Muscle layer of duodenum (tissue), 2 donors: ENCODE results near the gene CDK17.
A peak's percentile ranks its signal among the peaks of the same experiment; 100 is the strongest.
"Not testable (repeated sequence)": the region's sequence is repeated elsewhere in the genome, so short reads cannot be mapped to it uniquely, and the experiment has no call there.

ENCODE experiments used
- H3K27ac ChIP-seq: one replicate; pipeline ENCODE4 v1.7.0; 2013; ENCODE audit warnings: mild to moderate bottlenecking, low read length
- H3K27me3 ChIP-seq: one replicate; pipeline ENCODE4 v1.7.0; 2013; ENCODE audit warnings: low read depth, mild to moderate bottlenecking, control low read depth, low read length
- H3K36me3 ChIP-seq, 2 donors: one replicate each; pipeline ENCODE4 v1.7.0; 2013; ENCODE audit warnings: low read length in 2 of 2, control low read depth in 1 of 2, mild to moderate bottlenecking in 1 of 2; ENCODE audit not compliant: insufficient read depth in 2 of 2, control insufficient read depth in 1 of 2
- H3K4me1 ChIP-seq, 2 donors: one replicate each; pipeline ENCODE4 v1.7.0; 2013; ENCODE audit warnings: low read length in 2 of 2, mild to moderate bottlenecking in 2 of 2, control low read depth in 1 of 2, moderate library complexity in 1 of 2; ENCODE audit not compliant: insufficient read depth in 2 of 2, control insufficient read depth in 1 of 2
- H3K4me3 ChIP-seq, 2 donors: one replicate each; pipeline ENCODE4 v1.7.0; 2013; ENCODE audit warnings: low read length in 2 of 2, low read depth in 1 of 2, mild to moderate bottlenecking in 1 of 2
- H3K9me3 ChIP-seq, 2 donors: one replicate each; pipeline ENCODE4 v1.7.0; 2013; ENCODE audit warnings: low read length in 2 of 2, control low read depth in 1 of 2, mild to moderate bottlenecking in 1 of 2; ENCODE audit not compliant: control insufficient read depth in 1 of 2
- donor health status: healthy.

CDK17 gene

GRCh38 chr12:96347130-96347699 is 53.0 kb downstream of the CDK17 start:
- Histone ChIP-seq H3K4me1 (peaks cover 1 to 19% of the 10 kb centered on the region in 2 donors), H3K27ac (peak overlapping the region; percentile 49), H3K27me3 (no peaks in the 10 kb centered on the region), H3K4me3 (peak overlapping the region; percentile 41 to 51), H3K9me3 (peaks cover 7 to 19% of the 10 kb centered on the region in 2 donors), H3K36me3 (no peaks in the 10 kb centered on the region)

GRCh38 chr12:96346716-96347115 is 53.5 kb downstream of the CDK17 start:
- not testable (repeated sequence) for H3K36me3 ChIP-seq, H3K27me3 ChIP-seq
- Histone ChIP-seq H3K4me3 (peak overlapping the region; percentile 41 to 51), H3K27ac (peak overlapping the region; percentile 49), H3K9me3 (peaks cover 7 to 19% of the 10 kb centered on the region in 2 donors), H3K4me1 (peaks cover 0 to 14% of the 10 kb centered on the region in 2 donors)

- H3K9me3 ChIP-seq: peaks cover 7 to 19% of the 10 kb centered on the region in 2 donors
- H3K27me3 ChIP-seq: no peaks in the 10 kb centered on the region
- H3K4me1 ChIP-seq: peaks cover 0 to 8% of the 10 kb centered on the region in 2 donors
- no peaks in the 10 kb centered on the region for H3K36me3 ChIP-seq
- no peak overlapping the region for H3K27ac ChIP-seq
- H3K4me3 ChIP-seq: no peak overlapping the region
Observed at GRCh38 chr12:96344124-96344695, 56.0 kb downstream of the CDK17 start.

- H3K27ac ChIP-seq: no peak overlapping the region
- peaks cover 7 to 19% of the 10 kb centered on the region in 2 donors for H3K9me3 ChIP-seq
- H3K27me3 ChIP-seq: no peaks in the 10 kb centered on the region
- no peaks in the 10 kb centered on the region for H3K36me3 ChIP-seq
- H3K4me3 ChIP-seq: peak overlapping the region in 1 of 2 donors; percentile 8
- peaks cover 0 to 14% of the 10 kb centered on the region in 2 donors for H3K4me1 ChIP-seq
Observed at GRCh38 chr12:96343347-96343954, 56.8 kb downstream of the CDK17 start.

GRCh38 chr12:96339666-96340065 is 60.6 kb downstream of the CDK17 start:
- H3K4me3 ChIP-seq, H3K27ac ChIP-seq, H3K36me3 ChIP-seq, H3K27me3 ChIP-seq: not testable (repeated sequence)
- Histone ChIP-seq H3K4me1 (peaks cover 0 to 12% of the 10 kb centered on the region in 2 donors), H3K9me3 (peaks cover 7 to 16% of the 10 kb centered on the region in 2 donors)

GRCh38 chr12:96338852-96339471 is 61.3 kb downstream of the CDK17 start:
- no peak overlapping the region for H3K4me3 ChIP-seq
- H3K4me1 ChIP-seq: peaks cover 0 to 13% of the 10 kb centered on the region in 2 donors
- peaks cover 0 to 2% of the 10 kb centered on the region in 2 donors for H3K36me3 ChIP-seq
- no peaks in the 10 kb centered on the region for H3K27me3 ChIP-seq
- H3K9me3 ChIP-seq: peaks cover under 1 to 9% of the 10 kb centered on the region in 2 donors
- no peak overlapping the region for H3K27ac ChIP-seq

- Histone ChIP-seq H3K27ac (no peak overlapping the region), H3K4me3 (no peak overlapping the region)
Observed at GRCh38 chr12:96337953-96338352, 62.3 kb downstream of the CDK17 start.

GRCh38 chr12:96336489-96336888 is 63.8 kb downstream of the CDK17 start:
- Histone ChIP-seq H3K4me1 (peaks cover 0 to 15% of the 10 kb centered on the region in 2 donors), H3K9me3 (peaks cover 0 to 2% of the 10 kb centered on the region in 2 donors), H3K27me3 (no peaks in the 10 kb centered on the region), H3K4me3 (no peak overlapping the region), H3K27ac (no peak overlapping the region), H3K36me3 (peaks cover 0 to 14% of the 10 kb centered on the region in 2 donors)

More at GRCh38 chr12:96337953-96338352, 62.3 kb downstream of the CDK17 start:
- no peaks in the 10 kb centered on the region for H3K27me3 ChIP-seq
- H3K9me3 ChIP-seq: peaks cover 0 to 2% of the 10 kb centered on the region in 2 donors
- peaks cover 0 to 15% of the 10 kb centered on the region in 2 donors for H3K4me1 ChIP-seq
- H3K36me3 ChIP-seq: peaks cover 0 to 5% of the 10 kb centered on the region in 2 donors

GRCh38 chr12:96335270-96335669 is 65.0 kb downstream of the CDK17 start:
- H3K27ac ChIP-seq: no peak overlapping the region
- no peak overlapping the region for H3K4me3 ChIP-seq
- H3K9me3 ChIP-seq: peaks cover 0 to 2% of the 10 kb centered on the region in 2 donors
- peaks cover 0 to 14% of the 10 kb centered on the region in 2 donors for H3K36me3 ChIP-seq
- H3K27me3 ChIP-seq: no peaks in the 10 kb centered on the region
- peaks cover 0 to 15% of the 10 kb centered on the region in 2 donors for H3K4me1 ChIP-seq

- peaks cover 0 to 2% of the 10 kb centered on the region in 2 donors for H3K9me3 ChIP-seq
- peaks cover 0 to 14% of the 10 kb centered on the region in 2 donors for H3K36me3 ChIP-seq
- H3K27ac ChIP-seq: no peak overlapping the region
- peaks cover 0 to 15% of the 10 kb centered on the region in 2 donors for H3K4me1 ChIP-seq
- H3K4me3 ChIP-seq: no peak overlapping the region
- H3K27me3 ChIP-seq: no peaks in the 10 kb centered on the region
Observed at GRCh38 chr12:96334502-96334901, 65.7 kb downstream of the CDK17 start.

GRCh38 chr12:96329545-96329944 is 70.7 kb downstream of the CDK17 start:
- H3K4me1 ChIP-seq: peaks cover 0 to 23% of the 10 kb centered on the region in 2 donors
- no peak overlapping the region for H3K4me3 ChIP-seq
- no peak overlapping the region for H3K27ac ChIP-seq
- peaks cover 0 to 14% of the 10 kb centered on the region in 2 donors for H3K36me3 ChIP-seq
- H3K9me3 ChIP-seq: no peaks in the 10 kb centered on the region
- no peaks in the 10 kb centered on the region for H3K27me3 ChIP-seq
